KMS-11 (cell line): Measurements from ENCODE around the gene PPP1R1C.

Source experiments
- H2AFZ ChIP-seq: fragments of 200-600 bp; sonication (generic); 2 replicates; pipeline ENCODE4 v1.6.1; 2016; ENCODE audit warnings: antibody characterized with exemption, mixed run types, low read depth
- H3K27ac ChIP-seq: fragments of 200-600 bp; sonication (generic); 2 replicates; pipeline ENCODE4 v1.6.1; 2016; ENCODE audit warnings: mild to moderate bottlenecking, mixed run types
- H3K27me3 ChIP-seq: fragments of 200-600 bp; sonication (generic); 2 replicates; pipeline ENCODE4 v1.6.1; 2017; ENCODE audit warnings: mild to moderate bottlenecking, low read depth, mixed run types, moderate library complexity; ENCODE audit not compliant: insufficient read depth
- H3K36me3 ChIP-seq: fragments of 200-600 bp; sonication (generic); 2 replicates; pipeline ENCODE4 v1.6.1; 2017; ENCODE audit warnings: mild to moderate bottlenecking, mixed run types; ENCODE audit not compliant: insufficient read depth
- H3K4me1 ChIP-seq: fragments of 200-600 bp; sonication (generic); 2 replicates; pipeline ENCODE4 v1.6.1; 2016; ENCODE audit warnings: mild to moderate bottlenecking, low read depth, mixed run types; ENCODE audit not compliant: poor library complexity, severe bottlenecking
- H3K4me2 ChIP-seq: fragments of 200-600 bp; sonication (generic); 2 replicates; pipeline ENCODE4 v1.7.0; 2016; ENCODE audit warnings: mild to moderate bottlenecking, mixed run types
- H3K4me3 ChIP-seq: fragments of 200-600 bp; sonication (generic); IDR thresholded peaks from 2 replicates; pipeline ENCODE4 v1.6.1; 2017; ENCODE audit warnings: low read depth, low read length, mixed read lengths; ENCODE audit not compliant: insufficient read depth
- H3K79me2 ChIP-seq: fragments of 200-600 bp; sonication (generic); 2 replicates; pipeline ENCODE4 v1.6.1; 2016; ENCODE audit warnings: low read depth, mixed run types; ENCODE audit not compliant: insufficient read depth
- H3K9ac ChIP-seq: fragments of 200-600 bp; sonication (generic); 2 replicates; pipeline ENCODE4 v1.6.1; 2016; ENCODE audit warnings: mild to moderate bottlenecking, mixed run types
- H4K20me1 ChIP-seq: fragments of 200-600 bp; sonication (generic); 2 replicates; pipeline ENCODE4 v1.6.1; 2016; ENCODE audit warnings: mild to moderate bottlenecking, mixed run types; ENCODE audit not compliant: insufficient read depth
- TF ChIP-seq, protein P1 (sequence below): fragments of 200-600 bp; sonication (generic); conservative IDR thresholded peaks from 2 replicates; pipeline ENCODE4 v1.6.1; 2017; ENCODE audit warnings: low read depth, mild to moderate bottlenecking, antibody characterized with exemption, low read length, moderate library complexity, mixed read lengths

The PPP1R1C gene

DNA sequence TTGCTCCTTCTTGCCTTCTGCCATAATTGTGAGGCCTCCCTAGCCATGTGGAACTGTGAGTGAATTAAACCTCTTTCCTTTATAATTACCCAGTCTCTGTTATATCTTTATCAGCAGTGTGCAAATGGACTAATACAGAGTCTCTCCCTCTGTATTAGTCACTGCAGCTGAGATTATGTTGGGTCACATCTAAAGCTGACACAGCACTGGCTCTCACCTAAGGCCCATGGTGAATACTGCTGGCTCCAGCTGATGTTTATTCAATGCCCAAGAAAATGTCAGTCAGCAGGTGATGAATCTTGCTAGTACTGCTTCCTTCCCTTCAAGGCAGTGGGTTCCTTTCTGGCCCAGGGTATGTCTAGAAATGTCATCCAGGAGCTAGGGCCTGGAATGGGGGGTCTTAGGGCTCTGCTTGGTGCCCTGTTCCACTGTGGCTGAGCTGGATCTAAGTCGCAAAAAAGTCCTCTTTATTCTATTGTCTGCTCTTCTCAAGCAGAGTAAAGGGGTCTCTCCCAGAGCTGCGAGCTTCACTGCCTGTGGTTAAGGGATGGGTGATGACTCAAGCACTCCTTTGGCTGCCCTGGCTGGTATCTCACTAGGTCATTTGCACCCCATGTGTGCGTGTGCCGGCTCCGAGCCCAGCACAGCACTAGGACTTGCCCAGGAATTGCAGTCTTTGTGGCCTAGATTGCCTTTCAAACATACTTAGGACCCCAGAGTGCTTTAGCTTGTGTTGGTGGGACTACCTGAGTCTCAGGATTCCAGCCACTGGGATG lies 29.9 kb downstream of the PPP1R1C start:
- Histone ChIP-seq H3K27ac (no peak overlapping the region), H3K4me1 (no peaks in the 10 kb centered on the region), H3K27me3 (no peaks in the 10 kb centered on the region), H3K4me3 (no peak overlapping the region), H3K79me2 (no peaks in the 10 kb centered on the region), H3K36me3 (no peaks in the 10 kb centered on the region), H3K4me2 (no peak overlapping the region), H3K9ac (no peak overlapping the region), H2AFZ (no peak overlapping the region), H4K20me1 (no peaks in the 10 kb centered on the region)
- TF ChIP-seq, protein P1, sequence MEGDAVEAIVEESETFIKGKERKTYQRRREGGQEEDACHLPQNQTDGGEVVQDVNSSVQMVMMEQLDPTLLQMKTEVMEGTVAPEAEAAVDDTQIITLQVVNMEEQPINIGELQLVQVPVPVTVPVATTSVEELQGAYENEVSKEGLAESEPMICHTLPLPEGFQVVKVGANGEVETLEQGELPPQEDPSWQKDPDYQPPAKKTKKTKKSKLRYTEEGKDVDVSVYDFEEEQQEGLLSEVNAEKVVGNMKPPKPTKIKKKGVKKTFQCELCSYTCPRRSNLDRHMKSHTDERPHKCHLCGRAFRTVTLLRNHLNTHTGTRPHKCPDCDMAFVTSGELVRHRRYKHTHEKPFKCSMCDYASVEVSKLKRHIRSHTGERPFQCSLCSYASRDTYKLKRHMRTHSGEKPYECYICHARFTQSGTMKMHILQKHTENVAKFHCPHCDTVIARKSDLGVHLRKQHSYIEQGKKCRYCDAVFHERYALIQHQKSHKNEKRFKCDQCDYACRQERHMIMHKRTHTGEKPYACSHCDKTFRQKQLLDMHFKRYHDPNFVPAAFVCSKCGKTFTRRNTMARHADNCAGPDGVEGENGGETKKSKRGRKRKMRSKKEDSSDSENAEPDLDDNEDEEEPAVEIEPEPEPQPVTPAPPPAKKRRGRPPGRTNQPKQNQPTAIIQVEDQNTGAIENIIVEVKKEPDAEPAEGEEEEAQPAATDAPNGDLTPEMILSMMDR = no peak

- no peak overlapping the region for H3K27ac ChIP-seq
- no peaks in the 10 kb centered on the region for H4K20me1 ChIP-seq
- H3K4me3 ChIP-seq = no peak overlapping the region
- no peaks in the 10 kb centered on the region for H3K27me3 ChIP-seq
- no peaks in the 10 kb centered on the region for H3K4me1 ChIP-seq
- H3K79me2 ChIP-seq = no peaks in the 10 kb centered on the region
- TF ChIP-seq, protein P1 = no peak
- no peak overlapping the region for H2AFZ ChIP-seq
- no peaks in the 10 kb centered on the region for H3K36me3 ChIP-seq
- H3K9ac ChIP-seq = no peak overlapping the region
- H3K4me2 ChIP-seq = no peak overlapping the region
These were observed 32.6 kb downstream of the PPP1R1C start for GRCh38 chr2:182018218-182018617.

DNA sequence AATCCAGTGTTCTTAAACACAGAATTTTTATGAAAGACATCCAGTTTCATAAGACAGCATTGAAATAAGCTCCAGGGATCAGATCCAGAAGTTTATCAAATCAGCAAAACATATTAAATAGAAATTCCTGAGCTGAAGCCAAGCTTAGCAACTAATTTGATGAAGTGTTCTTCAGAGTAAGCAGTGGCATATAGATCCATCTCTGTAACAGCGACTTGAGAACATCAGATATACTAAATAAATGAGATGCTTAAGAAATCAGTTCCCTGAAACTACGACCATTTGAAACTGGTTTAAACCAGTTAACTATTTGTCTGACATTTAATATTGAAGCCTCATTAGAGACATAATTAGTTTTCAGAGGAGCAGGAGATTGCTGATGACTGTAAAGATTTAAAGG lies 34.1 kb downstream of the PPP1R1C start:
- H3K27ac ChIP-seq = no peak overlapping the region
- H4K20me1 ChIP-seq = no peaks in the 10 kb centered on the region
- no peaks in the 10 kb centered on the region for H3K79me2 ChIP-seq
- H3K9ac ChIP-seq = no peak overlapping the region
- H3K27me3 ChIP-seq = no peaks in the 10 kb centered on the region
- no peak overlapping the region for H3K4me2 ChIP-seq
- TF ChIP-seq, protein P1 = no peak
- H3K4me3 ChIP-seq = no peak overlapping the region
- H2AFZ ChIP-seq = no peak overlapping the region
- no peaks in the 10 kb centered on the region for H3K4me1 ChIP-seq
- no peaks in the 10 kb centered on the region for H3K36me3 ChIP-seq

DNA sequence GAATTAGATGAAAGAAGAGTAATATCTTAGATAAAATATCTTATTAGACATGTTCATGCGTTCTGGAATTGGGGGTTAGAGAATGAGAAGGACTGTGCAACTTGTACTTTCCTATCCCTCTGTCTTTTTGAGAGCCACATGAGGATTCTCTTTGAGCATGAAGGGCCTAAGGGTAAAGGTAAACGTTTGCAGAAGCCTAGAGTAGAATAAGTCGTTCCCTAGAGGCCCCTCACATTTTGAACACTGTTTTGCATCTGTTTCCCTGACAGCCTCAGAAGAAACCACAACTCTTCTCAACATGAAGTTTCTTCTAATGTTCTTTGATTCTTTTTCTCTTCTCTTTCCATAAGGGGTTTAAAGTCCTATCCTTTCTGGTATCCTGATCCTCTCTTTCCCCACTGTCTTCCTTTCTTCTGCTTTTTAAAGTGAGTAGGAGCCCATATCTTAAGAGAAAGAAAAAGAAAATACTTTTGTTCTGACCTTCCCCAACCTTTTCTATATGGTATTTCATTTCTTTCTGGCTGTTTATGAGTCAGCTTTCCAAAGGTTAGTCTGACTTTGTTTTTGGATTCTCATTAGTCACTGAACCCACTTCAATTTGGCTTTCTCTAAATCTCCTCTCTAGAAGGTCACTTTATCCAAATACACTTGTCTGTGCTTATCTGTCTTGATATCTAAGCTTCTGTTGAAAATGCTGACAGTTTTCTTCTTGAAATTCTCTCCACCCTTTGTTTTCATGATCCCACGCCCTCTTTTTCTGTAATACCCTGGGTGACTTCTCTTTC lies 34.8 kb downstream of the PPP1R1C start:
- Histone ChIP-seq H3K36me3 (no peaks in the 10 kb centered on the region), H3K27ac (no peak overlapping the region), H3K27me3 (no peaks in the 10 kb centered on the region), H3K79me2 (no peaks in the 10 kb centered on the region), H3K4me3 (no peak overlapping the region), H3K4me1 (no peaks in the 10 kb centered on the region), H3K9ac (no peak overlapping the region), H3K4me2 (no peak overlapping the region), H2AFZ (no peak overlapping the region), H4K20me1 (no peaks in the 10 kb centered on the region)
- TF ChIP-seq, protein P1 = no peak
